K562 (cell line): ENCODE results near the gene KAZALD1. TPM values are rescaled to one million over a fixed set of nuclear protein-coding genes. Genes with fewer than 3 reads are reported as not detected.
A peak's percentile ranks its signal among the peaks of the same experiment; 100 is the strongest.

Experiments used
- CEBPG ChIP-seq, 3 experiments: fragments of 200-800 bp in 1 of 3; sonication (Bioruptor generic) in 1 of 3; sonication (generic) in 1 of 3; formaldehyde crosslinking in 1 of 3; IDR thresholded peaks in 2 of 3; conservative IDR thresholded peaks in 1 of 3; 2 replicates each; pipeline versions ENCODE4 v1.6.1 to v1.8.0; 2016 to 2022; ENCODE audit warnings: missing compliant biosample characterization in 2 of 3, missing genetic modification characterization in 2 of 3, mild to moderate bottlenecking in 1 of 3, missing genetic modification reagents in 1 of 3
- MEIS2 ChIP-seq: fragments of 450-650 bp; IDR thresholded peaks from 2 replicates; pipeline ENCODE4 v1.6.1; 2014; ENCODE audit warnings: mild to moderate bottlenecking; ENCODE audit not compliant: partially characterized antibody
- NBN ChIP-seq: fragments of 450-650 bp; IDR thresholded peaks from 2 replicates; pipeline ENCODE4 v1.6.1; 2016; ENCODE audit warnings: low read depth, mild to moderate bottlenecking
- NCOR1 ChIP-seq: fragments of 450-650 bp; IDR thresholded peaks from 2 replicates; pipeline ENCODE4 v1.6.1; 2016; ENCODE audit warnings: mild to moderate bottlenecking, moderate library complexity
- NELFE ChIP-seq: IDR thresholded peaks from 2 replicates; pipeline ENCODE4 v1.6.1; 2011; ENCODE audit warnings: mild to moderate bottlenecking; ENCODE audit not compliant: insufficient read depth, insufficient read length
- RAD51 ChIP-seq: fragments of 450-650 bp; IDR thresholded peaks from 2 replicates; pipeline ENCODE4 v1.7.1; 2016; ENCODE audit warnings: low read depth, mild to moderate bottlenecking, borderline replicate concordance
- SMARCC2 ChIP-seq: fragments of 450-650 bp; IDR thresholded peaks from 2 replicates; pipeline ENCODE4 v1.6.1; 2017; ENCODE audit warnings: antibody characterized with exemption, moderate library complexity, mild to moderate bottlenecking, low read depth
- SRSF1 ChIP-seq: fragments of 200-400 bp; formaldehyde crosslinking; IDR thresholded peaks from 2 replicates; pipeline ENCODE4 v1.6.1; 2017; ENCODE audit warnings: mild to moderate bottlenecking, low read depth, low read length, moderate library complexity
- U2AF1 ChIP-seq: fragments of 200-400 bp; formaldehyde crosslinking; optimal IDR thresholded peaks from 2 replicates; pipeline ENCODE3; 2017; ENCODE audit warnings: mild to moderate bottlenecking, low read depth, low read length, moderate library complexity
- ZNF175 ChIP-seq: fragments of 200-800 bp; sonication (Bioruptor generic); IDR thresholded peaks from 2 replicates; pipeline ENCODE4 v1.6.1; 2016; ENCODE audit warnings: low read depth, mild to moderate bottlenecking, missing genetic modification characterization, missing compliant biosample characterization
- ZNF197 ChIP-seq: fragments of 200-800 bp; sonication (Bioruptor generic); IDR thresholded peaks from 2 replicates; pipeline ENCODE4 v1.6.1; 2016; ENCODE audit warnings: low read depth, missing genetic modification characterization, missing compliant biosample characterization
- ZNF263 ChIP-seq: sonication (generic); formaldehyde crosslinking; IDR thresholded peaks from 2 replicates; pipeline ENCODE4 v1.8.0; 2022; ENCODE audit warnings: mild to moderate bottlenecking, missing genetic modification reagents, borderline replicate concordance
- ZNF3 ChIP-seq: fragments of 250-450 bp; sonication (Bioruptor Pico); IDR thresholded peaks from 2 replicates; pipeline ENCODE4 v1.5.0; 2021; ENCODE audit warnings: mild to moderate bottlenecking, moderate library complexity
- polyA plus RNA-seq, 8 experiments: library from polyadenylated mRNA; depleted of rRNA in 4 of 8; stranded (reverse) in 5 of 8; unstranded in 3 of 8; fragments of >200 nt; fragmentation: Nextera tagmentation in 2 of 8; fragmentation: Illumina TruSeq in 1 of 8; extraction: Ambion mirVana in 2 of 8; extraction: Trizol in 1 of 8; gene quantifications; 2 replicates each; pipeline versions ENCODE4 v1.2.1 to v1.2.3, GENCODE V29; 2011 to 2014; ENCODE audit warnings: inconsistent platforms in 1 of 8, missing spikeins in 1 of 8
- total RNA-seq, 7 experiments: library from RNA; depleted of rRNA in 6 of 7; stranded (reverse); fragments of >200 nt in 6 of 7; fragmentation: Illumina TruSeq in 2 of 7; extraction: Trizol in 2 of 7; gene quantifications; 2 replicates each; pipeline versions ENCODE4 v1.2.1 to v1.2.3, GENCODE V29; 2011 to 2021; ENCODE audit warnings: low replicate concordance in 1 of 7
- TF ChIP-seq, protein P1 (sequence below): sonication (generic); formaldehyde crosslinking; IDR thresholded peaks from 2 replicates; pipeline ENCODE4 v1.8.1; 2023; ENCODE audit warnings: mild to moderate bottlenecking, missing genetic modification reagents
- TF ChIP-seq, protein P2 (sequence below): fragments of 450-650 bp; IDR thresholded peaks from 2 replicates; pipeline ENCODE4 v1.6.1; 2018; ENCODE audit not compliant: partially characterized antibody
- TF ChIP-seq, protein P3 (sequence below): fragments of 250-450 bp; sonication (Bioruptor Pico); IDR thresholded peaks from 2 replicates; pipeline ENCODE4 v1.5.0; 2022; ENCODE audit warnings: mild to moderate bottlenecking
- TF ChIP-seq, protein P4 (sequence below): fragments of 200-400 bp; formaldehyde crosslinking; IDR thresholded peaks from 2 replicates; pipeline ENCODE4 v1.6.1; 2017; ENCODE audit warnings: mild to moderate bottlenecking, low read depth, low read length, moderate library complexity

KAZALD1 gene
- total and polyA plus RNA-seq, 9 of the 15 experiments (the other 6 are each of a cell fraction or from before 2014, with no cell fraction given) = 0.15 to 10.0 (median 4.9) TPM

DNA sequence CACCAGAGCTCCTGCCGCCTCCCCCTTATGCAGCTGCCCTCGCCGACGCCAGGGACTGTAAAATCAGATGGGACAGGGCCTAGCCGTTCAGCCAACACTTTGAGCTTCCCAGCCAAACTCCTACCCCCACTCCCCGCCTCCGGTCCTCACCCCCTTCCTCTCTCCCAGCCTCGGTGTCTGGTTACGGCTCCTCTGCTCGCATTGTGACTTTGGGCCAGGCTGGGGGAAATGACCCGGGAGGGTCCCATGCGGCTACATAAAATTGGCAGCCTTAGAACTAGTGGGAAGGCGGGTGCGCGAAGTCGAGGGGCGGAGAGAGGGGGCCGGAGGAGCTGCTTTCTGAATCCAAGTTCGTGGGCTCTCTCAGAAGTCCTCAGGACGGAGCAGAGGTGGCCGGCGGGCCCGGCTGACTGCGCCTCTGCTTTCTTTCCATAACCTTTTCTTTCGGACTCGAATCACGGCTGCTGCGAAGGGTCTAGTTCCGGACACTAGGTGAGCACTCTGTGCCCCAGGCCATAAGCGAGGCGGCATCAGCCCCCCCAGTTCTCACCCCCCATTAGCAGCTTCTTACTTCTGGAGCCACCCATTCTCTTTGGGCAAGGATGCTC, at the start of gene KAZALD1 (continued):
- TF ChIP-seq NBN (no peak), ZNF175 (CRISPR knock-in tag) (no peak), ZNF3 (CRISPR knock-in tag) (no peak), ZNF197 (no peak), U2AF1 (no peak), MEIS2 (no peak), NELFE (no peak), SMARCC2 (no peak), NCOR1 (no peak), RAD51 (no peak), SRSF1 (no peak), CEBPG (CRISPR knock-in tag; IDR thresholded peaks at IDR 0.05) (no peak), CEBPG (tag; conservative IDR thresholded peaks at IDR 0.05 in 1 of 2, IDR thresholded peaks at IDR 0.05 in 1 of 2) (no peak), ZNF263 (CRISPR knock-in tag) (0 out of 2 replicates have a peak, but pooled peaks have one; percentile 9)
- TF ChIP-seq, protein P1, sequence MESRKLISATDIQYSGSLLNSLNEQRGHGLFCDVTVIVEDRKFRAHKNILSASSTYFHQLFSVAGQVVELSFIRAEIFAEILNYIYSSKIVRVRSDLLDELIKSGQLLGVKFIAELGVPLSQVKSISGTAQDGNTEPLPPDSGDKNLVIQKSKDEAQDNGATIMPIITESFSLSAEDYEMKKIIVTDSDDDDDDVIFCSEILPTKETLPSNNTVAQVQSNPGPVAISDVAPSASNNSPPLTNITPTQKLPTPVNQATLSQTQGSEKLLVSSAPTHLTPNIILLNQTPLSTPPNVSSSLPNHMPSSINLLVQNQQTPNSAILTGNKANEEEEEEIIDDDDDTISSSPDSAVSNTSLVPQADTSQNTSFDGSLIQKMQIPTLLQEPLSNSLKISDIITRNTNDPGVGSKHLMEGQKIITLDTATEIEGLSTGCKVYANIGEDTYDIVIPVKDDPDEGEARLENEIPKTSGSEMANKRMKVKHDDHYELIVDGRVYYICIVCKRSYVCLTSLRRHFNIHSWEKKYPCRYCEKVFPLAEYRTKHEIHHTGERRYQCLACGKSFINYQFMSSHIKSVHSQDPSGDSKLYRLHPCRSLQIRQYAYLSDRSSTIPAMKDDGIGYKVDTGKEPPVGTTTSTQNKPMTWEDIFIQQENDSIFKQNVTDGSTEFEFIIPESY = no peak
- TF ChIP-seq, protein P2, sequence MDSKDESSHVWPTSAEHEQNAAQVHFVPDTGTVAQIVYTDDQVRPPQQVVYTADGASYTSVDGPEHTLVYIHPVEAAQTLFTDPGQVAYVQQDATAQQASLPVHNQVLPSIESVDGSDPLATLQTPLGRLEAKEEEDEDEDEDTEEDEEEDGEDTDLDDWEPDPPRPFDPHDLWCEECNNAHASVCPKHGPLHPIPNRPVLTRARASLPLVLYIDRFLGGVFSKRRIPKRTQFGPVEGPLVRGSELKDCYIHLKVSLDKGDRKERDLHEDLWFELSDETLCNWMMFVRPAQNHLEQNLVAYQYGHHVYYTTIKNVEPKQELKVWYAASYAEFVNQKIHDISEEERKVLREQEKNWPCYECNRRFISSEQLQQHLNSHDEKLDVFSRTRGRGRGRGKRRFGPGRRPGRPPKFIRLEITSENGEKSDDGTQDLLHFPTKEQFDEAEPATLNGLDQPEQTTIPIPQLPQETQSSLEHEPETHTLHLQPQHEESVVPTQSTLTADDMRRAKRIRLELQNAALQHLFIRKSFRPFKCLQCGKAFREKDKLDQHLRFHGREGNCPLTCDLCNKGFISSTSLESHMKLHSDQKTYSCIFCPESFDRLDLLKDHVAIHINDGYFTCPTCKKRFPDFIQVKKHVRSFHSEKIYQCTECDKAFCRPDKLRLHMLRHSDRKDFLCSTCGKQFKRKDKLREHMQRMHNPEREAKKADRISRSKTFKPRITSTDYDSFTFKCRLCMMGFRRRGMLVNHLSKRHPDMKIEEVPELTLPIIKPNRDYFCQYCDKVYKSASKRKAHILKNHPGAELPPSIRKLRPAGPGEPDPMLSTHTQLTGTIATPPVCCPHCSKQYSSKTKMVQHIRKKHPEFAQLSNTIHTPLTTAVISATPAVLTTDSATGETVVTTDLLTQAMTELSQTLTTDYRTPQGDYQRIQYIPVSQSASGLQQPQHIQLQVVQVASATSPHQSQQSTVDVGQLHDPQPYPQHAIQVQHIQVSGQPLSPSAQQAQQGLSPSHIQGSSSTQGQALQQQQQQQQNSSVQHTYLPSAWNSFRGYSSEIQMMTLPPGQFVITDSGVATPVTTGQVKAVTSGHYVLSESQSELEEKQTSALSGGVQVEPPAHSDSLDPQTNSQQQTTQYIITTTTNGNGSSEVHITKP = no peak
- TF ChIP-seq, protein P3, sequence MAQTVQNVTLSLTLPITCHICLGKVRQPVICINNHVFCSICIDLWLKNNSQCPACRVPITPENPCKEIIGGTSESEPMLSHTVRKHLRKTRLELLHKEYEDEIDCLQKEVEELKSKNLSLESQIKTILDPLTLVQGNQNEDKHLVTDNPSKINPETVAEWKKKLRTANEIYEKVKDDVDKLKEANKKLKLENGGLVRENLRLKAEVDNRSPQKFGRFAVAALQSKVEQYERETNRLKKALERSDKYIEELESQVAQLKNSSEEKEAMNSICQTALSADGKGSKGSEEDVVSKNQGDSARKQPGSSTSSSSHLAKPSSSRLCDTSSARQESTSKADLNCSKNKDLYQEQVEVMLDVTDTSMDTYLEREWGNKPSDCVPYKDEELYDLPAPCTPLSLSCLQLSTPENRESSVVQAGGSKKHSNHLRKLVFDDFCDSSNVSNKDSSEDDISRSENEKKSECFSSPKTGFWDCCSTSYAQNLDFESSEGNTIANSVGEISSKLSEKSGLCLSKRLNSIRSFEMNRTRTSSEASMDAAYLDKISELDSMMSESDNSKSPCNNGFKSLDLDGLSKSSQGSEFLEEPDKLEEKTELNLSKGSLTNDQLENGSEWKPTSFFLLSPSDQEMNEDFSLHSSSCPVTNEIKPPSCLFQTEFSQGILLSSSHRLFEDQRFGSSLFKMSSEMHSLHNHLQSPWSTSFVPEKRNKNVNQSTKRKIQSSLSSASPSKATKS (CRISPR knock-in tag) = no peak
- TF ChIP-seq, protein P4, sequence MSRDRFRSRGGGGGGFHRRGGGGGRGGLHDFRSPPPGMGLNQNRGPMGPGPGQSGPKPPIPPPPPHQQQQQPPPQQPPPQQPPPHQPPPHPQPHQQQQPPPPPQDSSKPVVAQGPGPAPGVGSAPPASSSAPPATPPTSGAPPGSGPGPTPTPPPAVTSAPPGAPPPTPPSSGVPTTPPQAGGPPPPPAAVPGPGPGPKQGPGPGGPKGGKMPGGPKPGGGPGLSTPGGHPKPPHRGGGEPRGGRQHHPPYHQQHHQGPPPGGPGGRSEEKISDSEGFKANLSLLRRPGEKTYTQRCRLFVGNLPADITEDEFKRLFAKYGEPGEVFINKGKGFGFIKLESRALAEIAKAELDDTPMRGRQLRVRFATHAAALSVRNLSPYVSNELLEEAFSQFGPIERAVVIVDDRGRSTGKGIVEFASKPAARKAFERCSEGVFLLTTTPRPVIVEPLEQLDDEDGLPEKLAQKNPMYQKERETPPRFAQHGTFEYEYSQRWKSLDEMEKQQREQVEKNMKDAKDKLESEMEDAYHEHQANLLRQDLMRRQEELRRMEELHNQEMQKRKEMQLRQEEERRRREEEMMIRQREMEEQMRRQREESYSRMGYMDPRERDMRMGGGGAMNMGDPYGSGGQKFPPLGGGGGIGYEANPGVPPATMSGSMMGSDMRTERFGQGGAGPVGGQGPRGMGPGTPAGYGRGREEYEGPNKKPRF = no peak
